Middle frontal gyrus (tissue), 1 donor: Measurements from ENCODE around the gene NRIP1.
"Not testable (repeated sequence)": the region's sequence is repeated elsewhere in the genome, so short reads cannot be mapped to it uniquely, and the experiment has no call there.

Source experiments
- DNase-seq: peaks from one replicate; pipeline ENCODE4 v3.0.0-alpha.2; 2015; ENCODE audit warnings: low spot score; ENCODE audit errors: extremely low spot score

NRIP1 gene

GRCh38 chr21:15039607-15040299 lies 25.0 kb downstream of the NRIP1 start:
- no peak for DNase-seq

DNA sequence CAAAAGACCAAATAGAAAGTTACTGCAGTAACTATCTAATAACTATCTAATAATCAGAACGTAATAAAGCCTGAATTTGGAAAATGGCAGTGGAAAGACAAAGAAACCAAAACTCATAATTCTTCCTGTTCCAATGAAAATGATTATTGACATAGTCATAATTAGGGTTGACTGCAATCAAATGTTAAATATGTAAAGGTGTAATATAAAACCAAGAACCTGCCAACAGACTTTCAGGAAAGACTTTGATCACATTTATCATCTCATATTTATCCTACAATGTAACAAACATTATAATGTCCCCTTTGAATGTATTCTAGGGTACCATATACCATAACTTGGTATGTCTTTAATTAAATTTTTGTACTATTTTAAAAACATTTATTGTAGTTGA lies 26.9 kb downstream of the NRIP1 start:
- DNase-seq, result no peak

DNA sequence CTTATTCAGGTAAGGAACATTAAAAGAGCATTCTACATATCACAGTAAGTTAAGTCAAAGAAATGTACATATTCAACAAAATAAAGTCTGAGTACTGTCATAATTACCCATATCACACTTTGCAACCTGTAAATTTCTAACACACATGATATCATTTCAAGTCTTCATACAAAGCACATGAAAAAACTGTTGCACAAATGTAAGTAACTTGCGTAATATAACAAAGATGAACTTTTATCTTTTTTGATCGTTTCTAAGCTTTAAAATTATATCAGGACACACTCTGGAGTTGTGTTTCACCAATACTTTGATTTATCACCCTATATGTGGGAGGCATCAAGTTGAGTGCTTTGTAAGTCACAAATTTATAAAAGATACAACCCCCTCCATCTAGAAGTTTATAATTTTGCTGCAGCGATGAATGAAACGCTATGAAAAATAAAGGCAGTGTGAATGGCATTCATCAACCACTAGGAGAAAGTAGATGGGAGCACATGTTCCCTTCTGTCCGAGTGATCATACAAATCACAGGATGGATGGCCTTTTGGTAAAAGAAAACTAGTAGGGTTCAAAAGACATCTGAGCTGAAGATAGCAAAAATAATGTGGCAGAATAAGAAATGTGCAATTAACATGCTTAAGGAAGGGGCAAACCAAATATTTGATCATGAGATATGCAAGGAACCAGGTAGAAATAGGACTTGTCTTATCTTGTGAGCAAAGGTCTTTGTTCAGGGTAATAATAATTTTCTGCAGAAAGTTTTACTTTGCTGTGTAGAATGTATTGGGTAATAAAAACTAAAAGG lies 27.5 kb downstream of the NRIP1 start:
- DNase-seq, result no peak

- DNase-seq, result no peak
Measured at GRCh38 chr21:15036189-15036588, 28.6 kb downstream of the NRIP1 start.

GRCh38 chr21:15034126-15034853 lies 30.5 kb downstream of the NRIP1 start:
- no peak for DNase-seq

GRCh38 chr21:15031790-15032357 lies 32.9 kb downstream of the NRIP1 start:
- no peak for DNase-seq

DNA sequence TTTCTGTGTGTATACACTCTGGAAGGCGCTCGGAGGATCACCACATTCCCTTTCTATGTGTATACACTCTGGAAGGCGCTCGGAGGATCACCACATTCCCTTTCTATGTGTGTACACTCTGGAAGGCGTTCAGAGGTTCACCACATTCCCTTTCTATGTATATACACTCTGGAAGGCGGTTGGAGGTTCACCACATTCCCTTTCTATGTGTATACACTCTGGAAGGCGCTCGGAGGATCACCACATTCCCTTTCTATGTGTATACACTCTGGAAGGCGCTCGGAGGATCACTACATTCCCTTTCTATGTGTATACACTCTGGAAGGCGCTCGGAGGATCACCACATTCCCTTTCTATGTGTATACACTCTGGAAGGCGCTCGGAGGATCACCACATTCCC lies 33.4 kb downstream of the NRIP1 start:
- DNase-seq, result not testable (repeated sequence)

- not testable (repeated sequence) for DNase-seq
Measured at GRCh38 chr21:15030861-15031260, 33.9 kb downstream of the NRIP1 start.

DNA sequence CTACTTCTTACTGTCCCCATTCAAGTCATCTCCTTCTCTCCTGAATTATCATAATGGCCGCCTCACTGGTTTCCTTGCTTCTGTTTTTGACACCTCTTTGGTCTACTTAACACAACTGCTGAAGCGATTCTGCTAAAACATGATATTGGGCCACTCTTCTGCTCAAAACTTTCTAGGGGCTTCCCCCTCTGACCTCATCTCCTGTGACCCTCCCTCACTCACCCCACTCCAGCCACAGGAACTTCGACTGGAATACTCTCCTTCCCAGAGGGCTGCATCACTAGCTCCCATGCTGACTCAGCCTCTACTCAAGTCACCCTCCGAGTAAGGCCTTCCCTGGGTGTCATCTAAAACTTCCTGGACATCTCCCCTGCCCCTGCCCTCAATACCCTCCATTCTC lies 35.7 kb downstream of the NRIP1 start:
- no peak for DNase-seq

GRCh38 chr21:15028186-15028585 lies 36.6 kb downstream of the NRIP1 start:
- no peak for DNase-seq

GRCh38 chr21:15027056-15027455 lies 37.7 kb downstream of the NRIP1 start:
- DNase-seq, result no peak

GRCh38 chr21:15026370-15026769 lies 38.4 kb downstream of the NRIP1 start:
- no peak for DNase-seq

DNA sequence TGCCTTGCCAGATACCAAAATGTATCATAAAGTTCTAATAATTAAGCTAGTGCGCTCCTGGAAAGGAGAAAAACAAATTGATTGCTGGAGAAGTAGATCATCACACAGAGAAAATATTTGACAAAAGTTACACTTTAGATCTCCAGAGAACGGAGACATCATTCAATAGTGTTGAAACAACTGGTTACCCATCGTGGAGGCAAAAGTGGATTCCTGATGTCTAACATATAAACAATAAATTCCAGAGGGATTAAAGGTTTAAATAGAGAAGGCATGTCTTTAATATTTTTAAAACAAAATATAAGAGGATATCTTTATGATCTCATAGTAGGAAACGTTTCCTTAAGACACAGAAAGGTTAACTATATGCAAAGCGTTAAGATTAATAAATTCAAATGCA lies 41.0 kb downstream of the NRIP1 start:
- no peak for DNase-seq

GRCh38 chr21:15022608-15023261 lies 42.1 kb downstream of the NRIP1 start:
- no peak for DNase-seq

DNA sequence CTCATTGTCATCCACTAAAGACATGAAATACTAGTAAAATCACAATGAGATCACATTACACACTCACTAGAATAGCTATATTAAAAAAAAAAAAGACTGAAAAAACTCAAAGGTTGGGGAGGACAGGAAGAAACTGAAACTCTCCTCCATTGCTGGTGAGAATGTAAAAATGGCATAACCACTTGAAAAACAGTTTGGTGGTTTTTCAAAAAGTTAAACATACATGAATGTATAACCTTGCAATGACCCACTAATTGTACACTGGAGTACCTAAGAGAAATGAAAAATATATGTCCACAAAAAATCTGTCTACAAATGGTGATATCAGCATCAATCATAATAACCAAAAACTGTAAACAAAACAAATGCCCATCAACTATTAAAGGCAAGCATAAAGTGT lies 44.0 kb downstream of the NRIP1 start:
- no peak for DNase-seq

DNA sequence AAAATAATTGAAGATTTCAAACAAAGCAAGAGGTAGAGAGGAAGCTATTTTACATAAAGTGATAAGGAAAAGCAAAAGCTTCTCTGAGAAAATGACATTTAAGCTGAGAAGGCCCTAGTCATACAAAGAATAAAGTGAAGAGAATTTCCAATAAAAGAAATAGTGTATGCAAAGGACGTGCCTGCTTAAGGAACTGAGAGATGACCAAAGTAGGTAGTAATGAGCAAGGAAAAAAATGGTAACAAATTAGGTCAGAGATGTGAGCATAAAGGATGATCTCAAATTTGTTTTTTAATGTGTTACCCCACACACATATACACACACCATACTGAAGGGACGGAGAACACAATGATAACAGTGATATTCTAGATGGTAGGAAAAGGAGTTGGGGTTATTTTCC lies 46.4 kb downstream of the NRIP1 start:
- no peak for DNase-seq

DNA sequence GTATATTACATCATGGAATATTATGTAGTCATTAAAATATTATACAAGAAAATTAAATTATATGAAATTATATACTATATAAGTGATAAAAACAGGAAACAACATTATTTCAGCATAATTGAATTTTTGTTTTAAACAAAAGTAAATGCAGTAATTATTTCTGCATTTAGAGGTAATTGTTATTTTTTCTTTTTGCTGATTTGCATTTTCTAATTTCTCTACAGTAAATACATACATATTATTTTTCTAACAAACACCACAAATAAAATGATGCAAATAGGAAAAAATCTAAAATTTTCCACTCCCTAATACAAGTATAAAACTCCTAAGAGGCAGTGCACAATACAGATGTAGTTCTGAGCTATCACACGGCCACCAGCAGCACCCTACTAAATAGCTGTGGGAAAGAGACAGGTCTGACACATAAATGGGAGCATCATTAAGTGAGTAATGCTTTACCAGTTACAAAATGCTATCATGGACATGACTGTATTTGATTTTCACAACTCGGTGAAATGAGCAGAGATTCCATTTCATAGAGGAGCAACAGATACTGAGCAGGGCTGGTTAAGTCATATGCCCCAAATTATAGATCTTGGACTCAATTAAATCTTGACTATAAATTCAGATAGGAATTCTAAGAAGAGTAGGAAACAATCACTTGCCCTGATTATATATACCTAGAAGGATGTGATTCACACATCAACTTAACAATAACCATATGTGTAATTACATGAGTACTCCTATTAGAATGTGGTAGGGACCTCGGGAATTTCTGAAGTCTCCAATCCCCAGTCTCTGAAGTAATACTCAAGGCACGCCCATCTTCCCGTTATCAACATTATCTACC lies 49.0 kb downstream of the NRIP1 start:
- DNase-seq, result no peak

DNA sequence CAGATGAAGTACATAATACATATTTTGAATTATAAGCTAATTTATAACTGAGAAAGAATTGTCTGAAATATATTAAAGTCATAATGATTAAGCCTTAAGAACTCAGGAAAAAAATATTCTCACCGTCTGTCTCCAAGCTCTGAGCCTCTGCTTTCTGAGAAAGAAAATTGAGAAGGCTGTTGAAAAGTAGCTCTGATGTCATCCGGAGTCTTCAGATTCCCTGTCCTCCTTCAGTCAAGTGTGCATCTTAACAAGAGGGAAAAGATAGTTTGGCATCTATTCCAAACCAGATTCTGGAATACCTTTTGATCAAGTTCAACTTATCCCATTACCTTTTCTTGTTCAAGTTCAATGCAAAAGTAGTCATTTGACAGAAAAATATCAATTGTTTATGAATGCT lies 50.6 kb downstream of the NRIP1 start:
- no peak for DNase-seq

GRCh38 chr21:15011967-15012366 lies 52.8 kb downstream of the NRIP1 start:
- no peak for DNase-seq

DNA sequence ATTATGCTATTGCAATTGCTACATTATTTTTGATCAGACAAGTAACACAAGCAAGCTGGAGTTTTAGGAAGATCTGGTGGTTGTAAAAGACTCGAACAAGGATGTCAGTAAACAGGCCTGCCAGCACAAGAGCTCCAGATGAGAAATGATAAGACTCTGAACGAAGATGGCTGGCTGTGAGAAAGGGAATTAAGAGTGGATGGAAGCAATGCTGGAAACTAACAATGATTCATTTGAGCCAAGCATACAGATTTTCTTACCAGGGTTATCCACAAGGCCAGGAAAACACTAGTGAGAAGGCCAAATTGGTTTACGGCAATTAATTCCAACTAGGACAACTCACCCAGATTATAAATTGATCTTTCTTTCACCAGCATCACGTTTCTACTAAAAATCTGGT lies 54.2 kb downstream of the NRIP1 start:
- DNase-seq, result no peak
